Stimulated activated CD4-positive, alpha-beta T cell treated with anti-CD3 and anti-CD28 coated beads, Interleukin-2, amount 100 ng/mL, for 4 hours (primary cell): ENCODE data around the gene TRMT1.
"Not testable (repeated sequence)": the region's sequence is repeated elsewhere in the genome, so short reads cannot be mapped to it uniquely, and the experiment has no call there.

Experiments used
- DNase-seq: peaks from one replicate; pipeline ENCODE4 v3.0.0-alpha.2; 2020; ENCODE audit warnings: low read depth

TRMT1 gene

GRCh38 chr19:13116282-13117175 is at the start of gene TRMT1:
TRMT1 (minus strand) TSS chr19:13116740; CDS start chr19:13116399, 341 bp downstream.
- peak; percentile 91 for DNase-seq

GRCh38 chr19:13166151-13166550 is 49.6 kb upstream of the TRMT1 start:
- DNase-seq = not testable (repeated sequence)

- no peak for DNase-seq
Measured at GRCh38 chr19:13165162-13165997, 48.8 kb upstream of the TRMT1 start.

- no peak for DNase-seq
Measured at GRCh38 chr19:13164343-13165161, 48.0 kb upstream of the TRMT1 start.

- DNase-seq = no peak
Measured at GRCh38 chr19:13163609-13164342, 47.2 kb upstream of the TRMT1 start.

- peak; percentile 88 for DNase-seq
Measured at GRCh38 chr19:13162724-13163608, 46.4 kb upstream of the TRMT1 start.

- no peak for DNase-seq
Measured at GRCh38 chr19:13160557-13160956, 44.0 kb upstream of the TRMT1 start.

- DNase-seq = no peak
Measured at GRCh38 chr19:13159713-13160112, 43.2 kb upstream of the TRMT1 start.

GRCh38 chr19:13155472-13156359 is 39.2 kb upstream of the TRMT1 start:
- peak; percentile 60 for DNase-seq

GRCh38 chr19:13154911-13155471 is 38.5 kb upstream of the TRMT1 start:
- DNase-seq = peak; percentile 67

- no peak for DNase-seq
Measured at GRCh38 chr19:13154241-13154778, 37.8 kb upstream of the TRMT1 start.

GRCh38 chr19:13153569-13154240 is 37.2 kb upstream of the TRMT1 start:
- DNase-seq = no peak

- peak; percentile 92 for DNase-seq
Measured at GRCh38 chr19:13152974-13153568, 36.5 kb upstream of the TRMT1 start.

GRCh38 chr19:13152356-13152973 is 35.9 kb upstream of the TRMT1 start:
- no peak for DNase-seq

- DNase-seq = peak; percentile 92
Measured at GRCh38 chr19:13151605-13152355, 35.2 kb upstream of the TRMT1 start.

GRCh38 chr19:13150931-13151604 is 34.5 kb upstream of the TRMT1 start:
- no peak for DNase-seq
